MM.1S (cell line): Measurements from ENCODE around the gene RNF138.

Experiments used
- EZH2 ChIP-seq: fragments of 300-600 bp; sonication (generic); optimal IDR thresholded peaks from 2 replicates; pipeline ENCODE3; 2017; ENCODE audit warnings: low read depth, mild to moderate bottlenecking, antibody characterized with exemption, low read length, mixed read lengths
- EZH2phosphoT487 ChIP-seq: fragments of 300-600 bp; sonication (generic); IDR thresholded peaks from 2 replicates; pipeline ENCODE4 v1.6.1; 2018; ENCODE audit warnings: antibody characterized with exemption, low read length
- TF ChIP-seq, protein P1 (sequence below): fragments of 300-600 bp; sonication (generic); IDR thresholded peaks from 2 replicates; pipeline ENCODE4 v1.5.1; 2016; ENCODE audit warnings: antibody characterized with exemption, low read length, mixed read lengths

GRCh38 chr18:32091325-32091723 is 350 bp upstream of the RNF138 start:
- TF ChIP-seq EZH2 (no peak), EZH2phosphoT487 (no peak)
- TF ChIP-seq, protein P1, sequence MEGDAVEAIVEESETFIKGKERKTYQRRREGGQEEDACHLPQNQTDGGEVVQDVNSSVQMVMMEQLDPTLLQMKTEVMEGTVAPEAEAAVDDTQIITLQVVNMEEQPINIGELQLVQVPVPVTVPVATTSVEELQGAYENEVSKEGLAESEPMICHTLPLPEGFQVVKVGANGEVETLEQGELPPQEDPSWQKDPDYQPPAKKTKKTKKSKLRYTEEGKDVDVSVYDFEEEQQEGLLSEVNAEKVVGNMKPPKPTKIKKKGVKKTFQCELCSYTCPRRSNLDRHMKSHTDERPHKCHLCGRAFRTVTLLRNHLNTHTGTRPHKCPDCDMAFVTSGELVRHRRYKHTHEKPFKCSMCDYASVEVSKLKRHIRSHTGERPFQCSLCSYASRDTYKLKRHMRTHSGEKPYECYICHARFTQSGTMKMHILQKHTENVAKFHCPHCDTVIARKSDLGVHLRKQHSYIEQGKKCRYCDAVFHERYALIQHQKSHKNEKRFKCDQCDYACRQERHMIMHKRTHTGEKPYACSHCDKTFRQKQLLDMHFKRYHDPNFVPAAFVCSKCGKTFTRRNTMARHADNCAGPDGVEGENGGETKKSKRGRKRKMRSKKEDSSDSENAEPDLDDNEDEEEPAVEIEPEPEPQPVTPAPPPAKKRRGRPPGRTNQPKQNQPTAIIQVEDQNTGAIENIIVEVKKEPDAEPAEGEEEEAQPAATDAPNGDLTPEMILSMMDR, result no peak
